Upper lobe of left lung (tissue), 6 donors: ENCODE data around the gene GTPBP1. TPM values are rescaled to one million over a fixed set of nuclear protein-coding genes. Genes with fewer than 3 reads are reported as not detected.
A peak's percentile ranks its signal among the peaks of the same experiment; 100 is the strongest.

Experiments
- ATAC-seq, 2 donors: fragments of 200-7000 bp; cut with Tn5 transposase; one replicate each; pipeline ENCODE4 v1.9.1; 2022; ENCODE audit warnings: mild to moderate bottlenecking in 2 of 2, moderate library complexity in 2 of 2; ENCODE audit not compliant: low FRiP score in 2 of 2
- DNase-seq, 2 donors: peaks; one replicate each; pipeline ENCODE4 v3.0.0-alpha.2; 2019 to 2020
- H3K27ac ChIP-seq, 4 donors: fragments of 200-600 bp; sonication (generic); one replicate each; pipeline ENCODE4 v1.5.1; 2016 to 2019
- H3K27me3 ChIP-seq, 4 donors: fragments of 200-600 bp; sonication (generic); one replicate each; pipeline ENCODE4 v1.5.1; 2017 to 2019
- H3K36me3 ChIP-seq, 4 donors: fragments of 200-600 bp; sonication (generic); one replicate each; pipeline ENCODE4 v1.5.1; 2016 to 2019
- H3K4me1 ChIP-seq, 4 donors: fragments of 200-600 bp; sonication (generic); one replicate each; pipeline ENCODE4 v1.5.1; 2018 to 2019
- H3K4me3 ChIP-seq, 4 donors: fragments of 200-600 bp; sonication (generic); one replicate each; pipeline ENCODE4 v1.5.1; 2017 to 2019; ENCODE audit warnings: mild to moderate bottlenecking in 2 of 4, moderate library complexity in 1 of 4
- H3K9me3 ChIP-seq, 4 donors: fragments of 200-600 bp; sonication (generic); one replicate each; pipeline ENCODE4 v1.5.1; 2018 to 2019
- CTCF ChIP-seq, 6 experiments: fragments of 450-650 bp in 4 of 6; fragments of 200-600 bp in 2 of 6; sonication (generic) in 2 of 6; IDR thresholded peaks; one replicate each; pipeline ENCODE4 v1.5.1; 2016 to 2019; ENCODE audit warnings: antibody characterized with exemption in 6 of 6
- EP300 ChIP-seq, 4 donors: sonication (generic); formaldehyde crosslinking; IDR thresholded peaks; one replicate each; pipeline ENCODE4 v1.5.1; 2017; ENCODE audit warnings: antibody characterized with exemption in 4 of 4, control low read depth in 2 of 4
- POLR2A ChIP-seq, 4 donors: fragments of 450-650 bp; IDR thresholded peaks; one replicate each; pipeline ENCODE4 v1.5.1; 2016 to 2017; ENCODE audit warnings: antibody characterized with exemption in 4 of 4, mild to moderate bottlenecking in 2 of 4
- POLR2AphosphoS5 ChIP-seq, 2 donors: sonication (generic); formaldehyde crosslinking; IDR thresholded peaks; one replicate each; pipeline ENCODE4 v1.5.1; 2017; ENCODE audit warnings: antibody characterized with exemption in 2 of 2
- WGBS, 2 donors: methylation state at CpG; one replicate each; pipeline ENCODE4 v1.1.5; 2017 to 2018; 5-methylcytosine and 5-hydroxymethylcytosine counted together
- total RNA-seq, 6 donors: library from RNA; depleted of rRNA in 4 of 6; stranded (reverse); fragments of >200 nt in 4 of 6; gene quantifications; one replicate each; pipeline versions ENCODE4 v1.1.0 to v1.2.1, GENCODE V29; 2016 to 2021
- donor health status: DM: no; HTN: no; CAD: no; lungs with moderate emphysema.
- donor health status: DM: no; HTN: yes; CAD: no; lungs with severe emphysema.

The GTPBP1 gene
- total RNA-seq, 6 donors from 2014 or later: 57.9 to 176 (median 73.6) TPM

GRCh38 chr22:38700270-38700788 is 5.4 kb upstream of the GTPBP1 start:
- H3K27ac ChIP-seq: peak overlapping the region; percentile 97 to 99 (median 98)
- DNase-seq: peak; percentile 68 to 96
- TF ChIP-seq POLR2A (IDR thresholded peaks at IDR 0.05) (peak in 1 of 4 donors; percentile 74), CTCF (IDR thresholded peaks at IDR 0.05) (no peak), POLR2AphosphoS5 (IDR thresholded peaks at IDR 0.05) (no peak), EP300 (IDR thresholded peaks at IDR 0.05) (no peak)
- peaks cover 52 to 59% (median 57%) of the 10 kb centered on the region in 4 donors for H3K4me1 ChIP-seq
- peaks cover 0 to 3% (median 0%) of the 10 kb centered on the region in 4 donors for H3K36me3 ChIP-seq
- H3K9me3 ChIP-seq: no peaks in the 10 kb centered on the region
- H3K27me3 ChIP-seq: no peaks in the 10 kb centered on the region
- 0 to 1% methylated on average over 8 to 23 of the region's 57 CpGs for WGBS, 2 donors
- ATAC-seq: peak; percentile 2 to 81
- peak overlapping the region; percentile 51 to 65 (median 62) for H3K4me3 ChIP-seq

- DNase-seq: peak; percentile 96 to 99
- Histone ChIP-seq H3K27me3 (no peaks in the 10 kb centered on the region), H3K9me3 (no peaks in the 10 kb centered on the region), H3K36me3 (peaks cover 0 to 3% (median 0%) of the 10 kb centered on the region in 4 donors), H3K27ac (peak within 1 kb of the TSS; percentile 97 to 99 (median 98)), H3K4me3 (peak within 1 kb of the TSS; percentile 60 to 74 (median 65)), H3K4me1 (peaks cover 45 to 52% (median 50%) of the 10 kb centered on the region in 4 donors)
- 0 to 5% methylated on average over 9 to 10 of the region's 94 CpGs for WGBS, 2 donors
- TF ChIP-seq POLR2AphosphoS5 (IDR thresholded peaks at IDR 0.05): peak; percentile 99 to 100
- peak; percentile 47 to 96 (median 77) for TF ChIP-seq EP300 (IDR thresholded peaks at IDR 0.05)
- peak; percentile 89 to 99 (median 95) for TF ChIP-seq POLR2A (IDR thresholded peaks at IDR 0.05)
- peak in 4 of 6 experiments; percentile 34 to 57 (median 45) for TF ChIP-seq CTCF (IDR thresholded peaks at IDR 0.05)
- ATAC-seq: peak; percentile 71 to 77
Measured at GRCh38 chr22:38700789-38701628, 4.7 kb upstream of the GTPBP1 start, which contains the start of gene JOSD1. JOSD1 (minus strand) TSS chr22:38700943; CDS start chr22:38699987, 956 bp downstream.

- DNase-seq (no peak), ATAC-seq (no peak)
- H3K36me3 ChIP-seq: peaks cover 0 to 5% (median 0%) of the 10 kb centered on the region in 4 donors
- H3K27ac ChIP-seq: peak overlapping the region; percentile 70 to 83 (median 80)
- 14 to 18% methylated on average over 10 of the region's 10 CpGs for WGBS, 2 donors
- TF ChIP-seq POLR2A (IDR thresholded peaks at IDR 0.05) (peak in 1 of 4 donors; percentile 28), POLR2AphosphoS5 (IDR thresholded peaks at IDR 0.05) (no peak), EP300 (IDR thresholded peaks at IDR 0.05) (no peak), CTCF (IDR thresholded peaks at IDR 0.05) (no peak)
- H3K27me3 ChIP-seq: no peaks in the 10 kb centered on the region
- no peaks in the 10 kb centered on the region for H3K9me3 ChIP-seq
- H3K4me3 ChIP-seq: peak overlapping the region in 3 of 4 donors; percentile 17 to 43 (median 39)
- H3K4me1 ChIP-seq: peaks cover 34 to 42% (median 39%) of the 10 kb centered on the region in 4 donors
Measured at GRCh38 chr22:38704654-38705234, 1.0 kb upstream of the GTPBP1 start.

GRCh38 chr22:38706101-38706900 is 557 bp downstream of the GTPBP1 start:
- 0% methylated on average over 20 to 70 of the region's 80 CpGs for WGBS, 2 donors
- H3K27me3 ChIP-seq: no peaks in the 10 kb centered on the region
- TF ChIP-seq POLR2A (IDR thresholded peaks at IDR 0.05): peak in 1 of 4 donors; percentile 7
- no peak for TF ChIP-seq EP300 (IDR thresholded peaks at IDR 0.05)
- no peak for TF ChIP-seq CTCF (IDR thresholded peaks at IDR 0.05)
- no peak for TF ChIP-seq POLR2AphosphoS5 (IDR thresholded peaks at IDR 0.05)
- H3K4me3 ChIP-seq: peak overlapping the region; percentile 61 to 99 (median 74)
- H3K4me1 ChIP-seq: peaks cover 32 to 41% (median 39%) of the 10 kb centered on the region in 4 donors
- no peaks in the 10 kb centered on the region for H3K9me3 ChIP-seq
- DNase-seq: peak; percentile 45 to 94
- peak in 1 of 2 donors; percentile 18 for ATAC-seq
- peaks cover 0 to 16% (median 6%) of the 10 kb centered on the region in 4 donors for H3K36me3 ChIP-seq
- peak overlapping the region; percentile 94 to 99 (median 98) for H3K27ac ChIP-seq
